D341Med (cell line): Measurements from ENCODE around the gene SSB.
"Not testable (repeated sequence)": the region's sequence is repeated elsewhere in the genome, so short reads cannot be mapped to it uniquely, and the experiment has no call there.

Experiments
- DNase-seq: peaks from one replicate; pipeline ENCODE4 v3.0.0; 2012; ENCODE audit warnings: low spot score

Gene SSB

DNA sequence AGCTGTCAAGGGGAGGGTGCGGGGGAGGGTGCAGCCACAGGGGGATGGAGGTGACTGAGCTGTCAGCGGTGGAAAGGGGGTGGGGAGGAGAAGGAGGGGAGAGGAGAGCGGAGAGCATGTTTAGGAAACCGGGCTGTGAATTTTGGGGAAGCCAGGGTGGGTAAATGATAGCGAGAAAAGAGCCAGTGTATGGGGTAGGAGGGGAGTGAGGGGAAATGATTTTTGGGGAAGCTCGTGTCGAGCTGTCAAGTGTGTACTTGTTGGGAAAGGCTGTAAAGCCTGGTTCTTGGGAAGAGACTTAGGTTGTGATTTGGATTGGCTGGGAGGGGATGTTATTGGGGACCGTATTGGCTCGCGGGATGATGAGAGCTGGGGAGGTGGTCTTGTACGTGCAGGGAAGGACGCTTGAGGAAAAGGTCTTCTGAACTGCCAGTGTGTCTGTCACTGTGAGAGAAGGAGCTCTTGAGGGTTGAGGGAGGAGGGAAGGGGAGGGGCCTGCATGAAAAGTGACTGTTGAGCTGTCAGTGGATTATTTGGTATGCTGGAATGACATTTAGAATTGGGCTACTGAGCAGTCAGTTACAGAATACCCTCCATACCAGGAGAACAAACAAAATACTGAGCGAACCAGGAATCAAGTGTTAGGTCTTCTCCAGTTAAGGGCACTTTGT, 29.6 kb downstream of the SSB start:
- DNase-seq, result peak; percentile 48

DNA sequence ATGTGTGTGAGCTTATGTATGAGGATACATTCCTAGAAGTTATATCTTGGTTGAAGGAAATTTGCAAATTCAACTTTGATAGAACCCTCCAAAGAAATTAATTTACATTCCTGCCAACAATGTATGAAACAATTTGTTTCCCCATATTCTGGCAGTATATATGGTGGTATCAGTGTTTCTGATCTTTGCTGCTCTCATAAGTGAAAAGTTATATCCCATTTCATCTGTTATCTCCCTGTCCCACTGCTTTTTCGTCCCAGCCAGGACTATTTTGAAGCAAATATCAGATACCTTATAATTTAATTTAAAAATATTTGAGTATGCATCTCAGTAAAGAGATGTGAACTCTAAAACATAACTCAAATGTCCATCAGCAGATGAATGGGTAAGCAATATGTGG, 35.7 kb downstream of the SSB start:
- no peak for DNase-seq

DNA sequence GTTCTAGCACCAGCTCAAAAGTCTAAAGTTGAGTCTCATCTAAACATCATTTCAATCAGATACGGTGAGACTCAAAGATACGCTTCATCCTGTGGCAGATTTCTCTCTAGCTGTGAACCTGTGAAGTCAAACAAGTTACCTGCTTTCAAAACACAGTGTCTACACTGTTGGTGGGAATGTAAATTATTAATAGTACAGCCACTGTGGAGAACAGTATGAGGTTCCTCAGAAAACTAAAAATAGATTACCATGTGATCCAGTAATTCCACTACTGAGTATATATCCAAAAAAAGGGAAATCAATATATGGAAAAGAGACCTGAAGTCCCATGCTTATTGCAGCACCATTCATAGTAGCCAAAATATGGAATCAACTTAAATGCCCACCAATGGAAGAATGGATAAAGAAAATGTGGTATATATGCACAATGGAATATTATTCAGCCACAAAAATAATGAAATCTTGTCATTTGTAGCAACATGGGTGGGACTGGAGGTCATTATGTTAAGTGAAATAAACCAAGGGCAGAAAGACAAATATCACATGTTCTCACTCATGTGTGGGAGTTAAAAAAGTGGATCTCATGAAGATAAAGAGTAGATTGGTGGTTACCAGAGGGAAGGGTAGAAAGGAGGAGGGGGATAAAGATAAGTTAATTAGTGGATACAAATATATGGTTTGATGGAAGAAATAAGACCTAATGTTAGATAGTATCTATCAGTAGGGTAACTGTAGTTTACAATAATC, 40.2 kb downstream of the SSB start:
- DNase-seq, result no peak

DNA sequence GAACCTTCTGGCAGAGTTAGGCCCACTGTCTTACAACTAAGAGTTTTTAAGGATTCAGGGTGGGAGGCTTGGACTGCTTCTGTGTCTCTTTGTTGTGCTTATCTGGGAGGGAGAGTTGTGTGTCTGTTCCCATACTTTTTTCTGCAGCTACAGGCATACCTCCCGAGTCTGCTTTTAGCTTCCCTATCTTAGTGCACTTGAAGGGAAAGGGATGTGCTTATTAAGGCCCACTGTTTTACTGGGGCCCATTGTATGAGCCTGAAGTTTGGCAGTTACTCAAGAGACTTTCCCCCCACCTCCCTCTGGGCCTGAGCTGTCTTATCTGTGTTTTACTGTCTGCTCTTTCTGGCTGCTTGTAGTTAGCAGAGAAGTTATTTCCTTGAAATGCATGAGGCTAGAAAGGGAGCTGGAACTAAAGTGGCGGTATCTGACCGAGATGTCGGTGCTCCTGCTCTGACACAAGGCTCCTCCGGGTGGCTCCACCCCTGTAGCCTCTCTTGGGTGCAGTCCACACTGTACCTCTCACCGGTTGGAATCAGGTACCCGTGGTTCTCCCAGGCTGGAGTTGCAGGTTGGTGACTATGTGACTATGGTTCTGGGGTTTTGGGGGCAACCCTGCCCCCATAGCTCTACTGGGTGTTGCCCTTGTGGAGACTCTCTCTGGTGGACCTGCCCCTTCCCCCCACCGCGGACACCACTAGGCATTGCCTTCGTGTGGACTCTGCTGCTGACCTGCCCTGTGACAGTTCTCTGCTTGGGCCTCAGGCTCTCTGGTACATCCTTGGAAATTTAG, 41.5 kb downstream of the SSB start:
- DNase-seq, result no peak

DNA sequence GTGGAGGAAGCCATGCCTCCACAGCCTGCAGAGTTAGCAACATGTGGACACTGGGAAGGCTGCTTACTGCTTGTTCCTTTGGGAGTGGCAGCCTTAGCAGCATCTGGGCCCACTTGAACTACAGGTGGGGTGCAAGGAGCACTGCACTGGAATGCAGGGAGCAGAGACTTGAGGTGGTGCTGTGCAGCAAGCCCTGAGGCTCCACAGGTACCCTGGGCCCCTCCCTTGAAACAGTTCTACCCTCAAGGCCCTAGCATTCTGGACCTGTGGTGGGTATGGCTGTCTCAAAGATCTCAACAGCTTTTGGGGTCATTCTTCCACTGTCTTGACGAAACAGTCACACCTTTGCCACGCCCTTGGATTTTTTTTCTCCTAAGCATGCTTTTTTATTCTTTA, 42.1 kb downstream of the SSB start:
- DNase-seq, result no peak

DNA sequence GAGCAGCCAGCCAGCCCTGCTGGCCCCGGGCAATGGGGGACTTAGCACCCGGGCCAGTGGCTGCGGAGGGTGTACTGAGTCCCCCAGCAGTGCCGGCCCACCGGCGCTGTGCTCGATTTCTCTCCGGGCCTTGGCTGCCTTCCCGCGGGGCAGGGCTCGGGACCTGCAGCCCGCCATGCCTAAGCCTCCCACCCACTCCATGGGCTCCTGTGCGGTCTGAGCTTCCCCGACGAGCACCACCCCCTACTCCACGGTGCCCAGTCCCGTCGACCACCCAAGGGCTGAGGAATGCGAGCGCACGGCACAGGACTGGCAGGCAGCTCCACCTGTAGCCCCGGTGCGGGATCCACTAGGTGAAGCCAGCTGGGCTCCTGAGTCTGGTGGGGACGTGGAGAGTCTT, 43.0 kb downstream of the SSB start:
- DNase-seq, result not testable (repeated sequence)

DNA sequence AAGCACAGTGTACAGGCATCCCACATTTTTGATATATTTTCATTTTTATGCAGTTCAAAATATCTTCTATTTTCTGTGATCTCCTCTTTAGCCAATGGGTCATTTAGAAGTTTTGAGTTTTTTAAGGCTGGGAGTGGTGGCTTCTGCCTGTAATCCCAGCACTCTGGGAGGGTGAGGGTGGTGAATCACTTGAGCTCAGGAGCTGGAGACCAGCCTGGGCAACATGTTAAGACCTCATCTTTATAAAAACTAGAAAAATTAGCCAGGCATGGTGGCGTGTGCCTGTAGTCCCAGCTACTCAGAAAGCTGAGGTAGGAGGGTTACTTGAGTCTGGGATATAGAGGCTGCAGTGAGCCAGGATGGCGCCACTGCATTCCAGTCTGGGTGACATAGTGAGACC, 46.3 kb downstream of the SSB start:
- no peak for DNase-seq

DNA sequence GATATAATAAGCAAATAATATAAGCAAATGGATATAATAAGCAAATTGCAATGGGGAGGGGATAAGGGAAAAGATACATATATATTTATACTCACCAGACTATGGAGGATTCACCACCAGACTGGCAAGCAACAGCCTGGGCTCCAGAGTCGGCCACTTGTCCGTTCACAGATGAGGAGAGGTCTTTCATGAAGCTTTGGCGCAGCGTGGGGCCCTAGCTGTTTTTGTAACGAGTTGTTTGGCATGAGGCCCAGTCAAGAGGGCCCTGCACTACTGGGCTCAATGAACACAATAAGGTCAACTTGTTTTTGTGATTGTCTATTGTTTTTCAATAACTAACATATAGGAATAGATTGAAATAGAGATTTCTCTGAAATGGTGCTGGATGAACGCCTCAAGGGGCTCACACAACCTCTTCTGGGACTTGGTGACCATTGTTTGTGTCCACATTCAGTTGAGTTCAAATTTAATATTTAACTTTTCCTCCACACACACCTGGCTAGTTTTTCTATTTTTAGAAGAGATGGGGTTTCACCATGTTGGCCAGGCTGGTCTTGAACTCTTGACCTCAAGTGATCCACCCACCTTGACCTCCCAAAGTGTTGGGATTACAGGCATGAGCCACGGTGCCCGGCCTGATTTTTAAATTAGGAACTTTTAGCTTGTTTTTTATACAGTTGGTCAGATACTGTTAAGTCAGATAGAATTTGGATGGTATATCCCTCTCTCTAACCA, 50.5 kb downstream of the SSB start:
- DNase-seq, result not testable (repeated sequence)

DNA sequence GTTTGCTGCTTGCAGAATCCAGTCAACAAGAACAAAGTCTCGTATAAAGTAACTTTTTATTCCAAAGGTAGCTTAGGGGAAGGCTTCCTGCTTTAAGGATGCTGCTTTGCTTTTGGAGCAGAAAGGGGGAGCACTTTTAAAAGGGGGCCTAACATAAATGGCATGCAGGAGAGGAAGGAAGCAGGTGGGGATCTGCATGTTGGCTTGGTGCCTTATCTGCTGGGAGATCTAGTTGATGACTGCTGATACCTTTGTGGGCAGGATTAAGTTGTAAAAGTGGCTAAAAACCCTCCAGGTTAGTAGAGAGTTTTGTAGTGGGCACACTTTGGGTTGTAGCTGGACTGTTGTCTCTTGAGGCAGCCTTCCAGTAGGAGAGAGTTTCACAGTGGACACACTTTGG, 51.0 kb downstream of the SSB start:
- DNase-seq, result no peak

DNA sequence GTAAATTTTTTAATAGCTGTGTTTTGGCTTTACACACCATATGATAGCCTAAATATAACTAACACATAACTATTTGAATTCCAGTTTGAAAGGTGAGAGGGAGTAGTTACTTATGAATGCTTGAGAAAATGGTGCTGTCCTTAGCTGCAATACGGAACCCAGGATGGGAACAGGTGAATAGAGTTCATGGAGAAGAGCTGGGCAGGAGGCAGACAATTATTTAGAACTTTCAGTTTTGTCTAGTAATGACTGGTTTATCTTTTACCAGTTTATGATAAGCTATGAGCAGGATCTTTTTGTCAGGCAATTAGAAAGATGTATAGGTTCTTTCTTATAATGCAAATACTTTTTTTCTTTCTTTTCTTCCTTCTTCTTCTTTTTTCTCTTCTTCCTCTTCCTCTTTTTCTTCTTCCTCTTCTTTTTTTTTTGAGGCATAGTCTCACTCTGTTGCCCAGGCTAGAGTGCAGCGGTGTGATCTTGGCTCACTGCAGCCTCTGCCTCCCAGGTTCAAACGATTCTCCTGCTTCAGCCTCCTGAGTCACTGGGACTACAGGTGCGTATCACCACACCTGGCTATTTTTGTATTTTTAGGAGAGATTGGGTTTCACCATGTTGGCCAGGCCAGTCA, 54.5 kb downstream of the SSB start:
- DNase-seq, result no peak

DNA sequence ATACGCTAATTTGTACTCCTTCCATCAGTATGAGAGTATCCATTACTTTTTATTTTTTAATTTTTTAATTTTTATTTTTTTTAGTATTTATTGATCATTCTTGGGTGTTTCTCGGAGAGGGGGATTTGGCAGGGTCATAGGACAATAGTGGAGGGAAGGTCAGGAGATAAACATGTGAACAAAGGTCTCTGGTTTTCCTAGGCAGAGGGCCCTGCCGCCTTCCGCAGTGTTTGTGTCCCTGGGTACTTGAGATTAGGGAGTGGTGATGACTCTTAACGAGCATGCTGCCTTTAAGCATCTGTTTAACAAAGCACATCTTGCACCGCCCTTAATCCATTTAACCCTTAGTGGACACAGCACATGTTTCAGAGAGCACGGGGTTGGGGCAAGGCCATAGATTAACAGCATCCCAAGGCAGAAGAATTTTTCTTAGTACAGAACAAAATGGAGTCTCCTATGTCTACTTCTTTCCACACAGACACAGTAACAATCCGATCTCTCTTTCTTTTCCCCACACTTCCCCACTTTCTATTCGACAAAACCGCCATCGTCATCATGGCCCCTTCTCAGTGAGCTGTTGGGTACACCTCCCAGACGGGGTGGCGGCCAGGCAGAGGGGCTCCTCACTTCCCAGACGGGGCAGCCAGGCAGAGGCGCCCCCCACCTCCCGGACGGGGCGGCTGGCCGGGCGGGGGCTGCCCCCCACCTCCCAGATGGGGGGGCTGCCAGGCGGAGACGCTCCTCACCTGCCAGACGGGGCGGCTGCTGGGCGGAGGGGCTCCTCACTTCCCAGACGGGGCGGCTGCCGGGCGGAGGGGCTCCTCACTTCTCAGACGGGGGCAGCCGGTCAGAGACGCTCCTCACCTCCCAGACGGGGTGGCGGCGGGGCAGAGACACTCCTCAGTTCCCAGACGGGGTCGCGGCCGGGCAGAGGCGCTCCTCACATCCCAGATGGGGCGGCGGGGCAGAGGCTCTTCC, 56.9 kb downstream of the SSB start:
- DNase-seq, result not testable (repeated sequence)

DNA sequence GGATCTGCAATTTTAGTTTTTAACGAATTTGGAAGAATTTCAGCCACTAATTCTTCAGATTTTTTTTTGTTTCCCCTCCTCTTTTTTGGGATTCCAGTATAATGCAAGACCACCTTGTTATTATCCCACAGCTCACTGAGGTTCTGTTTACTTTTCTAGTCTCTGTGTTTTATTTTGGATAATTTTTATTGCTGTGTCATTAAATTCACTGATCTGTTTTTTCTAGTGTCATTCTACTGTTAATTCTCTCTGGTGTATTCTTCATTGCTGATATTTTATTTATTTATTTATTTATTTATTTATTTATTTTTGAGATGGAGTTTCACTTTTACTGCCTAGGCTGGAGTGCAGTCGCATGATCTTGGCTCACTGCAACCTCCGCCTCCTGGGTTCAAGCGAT, 60.8 kb downstream of the SSB start:
- no peak for DNase-seq

DNA sequence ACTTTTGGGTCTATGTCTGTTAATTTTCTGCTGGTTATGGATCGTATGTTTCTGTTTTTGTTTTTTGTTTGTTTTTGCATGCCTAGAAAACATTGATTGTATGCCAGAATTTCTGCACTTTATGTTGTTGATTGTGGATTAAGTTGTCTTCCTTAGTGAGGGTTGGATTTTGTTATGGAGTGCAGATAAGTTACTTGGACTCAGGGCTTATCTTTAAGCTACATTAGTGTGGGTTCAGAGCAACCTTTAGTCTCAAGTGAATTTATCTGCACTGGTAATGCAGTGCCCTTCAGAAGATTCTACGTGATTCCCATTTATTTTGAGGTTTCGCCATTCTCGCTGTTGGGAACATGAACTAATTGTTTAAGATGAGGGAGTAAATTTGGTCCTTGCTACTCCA, 61.5 kb downstream of the SSB start:
- DNase-seq, result no peak
